ENCODE measurements around the gene TRAF2. TPM values are rescaled to one million over a fixed set of nuclear protein-coding genes. Genes with fewer than 3 reads are reported as not detected.
A peak's percentile ranks its signal among the peaks of the same experiment; 100 is the strongest.
"Not testable (repeated sequence)": the region's sequence is repeated elsewhere in the genome, so short reads cannot be mapped to it uniquely, and the experiment has no call there.

Gene TRAF2
- total RNA-seq, 1 experiment from 2014 or later, result 20.9 TPM

DNA sequence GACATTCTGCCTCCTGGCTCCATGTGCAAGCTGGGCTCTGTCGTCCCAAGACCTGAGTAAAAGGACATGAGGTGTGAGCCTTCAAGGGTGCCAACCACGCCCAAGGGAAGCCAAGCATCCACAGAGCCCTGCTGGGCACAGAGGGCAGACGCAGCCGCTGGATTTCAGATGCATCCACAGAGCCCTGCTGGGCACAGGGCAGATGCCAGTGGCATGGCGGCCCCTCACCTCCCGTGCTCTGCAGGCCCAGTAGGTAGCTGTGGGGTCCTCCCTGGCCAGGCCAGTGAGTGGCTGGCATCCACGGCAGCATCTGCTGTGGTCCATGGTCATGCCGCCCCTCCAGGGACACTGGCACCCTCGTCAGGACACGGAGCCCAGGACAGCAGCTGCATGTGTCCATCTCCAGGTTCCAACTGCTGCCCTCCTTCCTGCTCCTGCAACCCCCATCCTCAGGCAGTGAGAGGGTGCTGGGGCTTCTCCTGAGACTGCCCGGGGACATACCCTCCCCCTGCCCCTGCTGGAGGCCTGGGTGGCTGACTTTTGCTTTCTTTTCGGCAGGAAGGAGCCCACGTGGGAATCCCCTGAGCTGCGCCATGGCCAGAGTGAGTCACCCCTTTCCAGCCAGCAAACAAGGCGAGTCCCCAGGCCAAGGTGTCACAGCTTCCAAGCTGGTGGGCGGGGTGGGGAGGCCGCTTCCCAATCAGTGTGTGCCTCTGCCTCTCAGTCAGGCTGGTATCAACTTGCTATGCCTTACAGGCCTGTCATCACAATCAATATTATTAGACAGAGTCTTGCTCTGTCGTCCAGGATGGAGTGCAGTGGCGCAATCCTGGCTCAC lies 4.0 kb upstream of the TRAF2 start:
- peak; percentile 99 for DNase-seq (ENCODE audit: low spot score)

DNA sequence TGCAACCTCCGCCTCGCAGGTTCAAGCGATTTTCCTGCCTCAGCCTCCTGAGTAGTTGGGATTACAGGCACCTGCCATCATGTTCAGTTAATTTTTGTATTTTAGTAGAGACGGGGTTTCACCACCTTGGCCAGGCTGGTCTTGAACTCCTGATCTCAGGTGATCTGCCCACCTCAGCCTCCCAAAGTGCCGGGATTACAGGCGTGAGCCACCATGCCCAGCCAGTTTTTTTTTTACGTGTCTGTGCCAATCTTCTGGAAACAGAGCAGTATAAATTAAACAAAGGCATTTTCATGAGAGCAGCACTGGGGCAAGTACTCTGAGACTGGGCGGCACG lies 3.4 kb upstream of the TRAF2 start:
- not testable (repeated sequence) for DNase-seq (ENCODE audit: low spot score)

DNA sequence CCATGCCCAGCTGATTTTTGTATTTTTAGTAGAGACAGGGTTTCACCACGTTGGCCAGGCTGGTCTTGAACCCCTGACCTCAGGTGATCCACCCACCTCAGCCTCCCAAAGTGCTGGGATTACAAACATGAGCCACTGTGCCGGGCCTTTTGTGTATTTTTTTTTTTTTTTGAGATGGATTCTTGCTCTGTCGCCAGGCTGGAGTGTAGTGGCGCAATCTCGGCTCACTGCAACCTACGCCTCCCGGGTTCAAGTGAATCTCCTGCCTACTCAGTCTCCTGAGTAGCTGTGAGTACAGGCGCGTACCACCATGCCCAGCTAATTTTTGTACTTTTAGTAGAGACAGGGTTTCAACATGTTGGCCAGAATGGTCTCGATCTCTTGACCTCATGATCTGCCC lies 2.6 kb upstream of the TRAF2 start:
- DNase-seq (ENCODE audit: low spot score), result not testable (repeated sequence)

DNA sequence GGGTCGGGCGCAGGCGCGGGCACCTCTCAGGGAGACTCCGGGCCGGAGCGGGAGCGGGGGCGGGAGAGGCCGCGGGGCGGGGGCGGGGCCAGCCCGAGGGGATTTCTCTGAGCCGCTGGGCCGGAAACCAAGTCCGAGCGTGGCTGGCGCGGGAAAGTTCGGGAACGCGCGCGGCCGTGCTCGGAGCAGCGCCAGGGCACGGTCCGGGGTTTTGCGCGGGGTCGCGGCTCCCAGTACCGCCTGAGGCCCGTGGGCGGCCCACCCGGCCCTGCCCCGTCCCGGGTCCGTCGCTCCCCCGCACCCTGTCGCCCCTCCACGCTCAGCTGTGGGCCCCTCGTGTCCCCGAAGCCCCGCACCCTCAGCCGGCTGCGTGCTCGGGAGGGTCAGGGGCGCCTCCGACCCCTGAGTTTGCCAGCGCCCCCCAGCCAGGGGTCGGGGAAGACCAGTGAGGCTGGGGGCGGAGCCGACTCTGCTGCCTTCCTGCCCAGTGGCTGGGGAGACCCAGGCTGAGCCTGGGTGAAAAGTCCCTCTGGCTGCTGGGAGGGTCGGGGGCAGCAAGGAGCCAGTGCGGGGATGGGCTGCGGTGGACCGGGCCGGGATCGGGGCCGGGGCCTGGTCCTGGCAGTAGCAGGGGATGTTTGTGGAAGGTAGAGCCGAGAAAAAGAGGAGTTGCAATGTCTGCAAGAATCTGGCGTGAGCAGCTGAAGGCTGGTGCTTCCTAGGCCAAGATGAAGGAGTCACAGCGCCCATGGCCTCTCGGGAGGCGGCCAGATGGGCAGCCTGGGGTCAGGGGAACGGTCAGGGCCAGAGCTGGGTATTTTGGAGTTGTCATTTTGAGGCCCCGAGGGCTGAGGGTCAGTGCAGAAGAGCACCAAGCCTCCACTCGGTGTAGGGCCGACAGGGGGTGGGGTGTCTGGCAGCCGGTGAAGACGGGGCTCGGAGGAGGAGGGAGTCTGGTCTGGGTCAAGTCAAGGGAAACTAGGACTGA lies 588 bp downstream of the TRAF2 start:
- DNase-seq (ENCODE audit: low spot score), result peak; percentile 42

DNA sequence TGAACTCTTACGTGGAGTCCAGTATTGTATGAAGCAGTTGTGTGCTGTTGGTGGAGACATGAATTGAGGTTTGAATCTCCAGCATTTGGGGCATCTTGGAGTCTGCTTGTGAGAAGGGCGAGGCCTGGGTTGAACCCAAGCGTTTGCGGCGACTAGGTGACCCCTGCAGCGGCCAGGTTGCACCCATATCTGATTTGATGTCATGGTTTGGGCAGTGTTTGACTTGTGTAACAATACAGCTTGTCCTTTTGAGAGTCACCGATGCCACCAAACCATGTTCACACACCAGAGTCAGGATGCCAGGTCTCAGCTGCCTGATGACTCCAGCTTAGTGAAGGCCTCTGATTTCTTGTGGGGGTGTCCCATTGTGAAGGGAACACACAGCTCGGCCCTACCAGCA lies 2.1 kb downstream of the TRAF2 start:
- no peak for DNase-seq (ENCODE audit: low spot score)

DNA sequence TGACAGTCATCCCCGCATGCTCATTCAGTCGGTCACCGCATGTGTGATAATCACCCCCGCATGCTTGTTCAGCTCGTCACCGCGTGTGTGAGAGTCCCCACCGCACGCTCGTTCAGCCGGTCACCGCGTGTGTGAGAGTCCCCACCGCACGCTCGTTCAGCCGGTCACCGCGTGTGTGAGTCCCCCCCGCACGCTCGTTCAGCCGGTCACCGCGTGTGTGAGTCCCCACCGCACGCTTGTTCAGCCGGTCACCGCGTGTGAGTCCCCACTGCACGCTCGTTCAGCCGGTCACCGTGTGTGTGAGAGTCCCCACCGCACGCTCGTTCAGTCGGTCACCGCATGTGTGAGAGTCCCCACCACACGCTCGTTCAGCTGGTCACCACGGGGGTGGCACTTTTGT lies 3.5 kb downstream of the TRAF2 start:
- no peak for DNase-seq (ENCODE audit: low spot score)

DNA sequence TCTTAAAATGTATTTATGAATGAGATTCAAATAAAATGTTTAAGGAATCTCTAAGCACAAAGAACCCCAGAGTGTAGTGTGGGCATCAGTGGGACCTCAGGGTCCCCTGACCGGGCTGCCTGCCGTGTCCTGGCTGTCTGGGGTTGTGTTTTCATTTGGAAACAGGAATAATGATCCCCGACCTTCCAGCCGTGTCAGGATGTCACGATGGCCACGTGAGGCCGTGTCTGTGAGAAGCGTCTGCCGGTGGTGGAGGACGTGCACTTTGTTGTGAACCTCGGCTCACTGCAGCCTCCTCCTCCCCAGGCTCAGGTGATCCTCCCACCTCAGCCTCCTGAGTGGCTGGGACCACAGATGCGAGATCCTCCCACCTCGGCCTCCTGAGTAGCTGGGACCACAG lies 4.3 kb downstream of the TRAF2 start:
- DNase-seq (ENCODE audit: low spot score), result no peak

DNA sequence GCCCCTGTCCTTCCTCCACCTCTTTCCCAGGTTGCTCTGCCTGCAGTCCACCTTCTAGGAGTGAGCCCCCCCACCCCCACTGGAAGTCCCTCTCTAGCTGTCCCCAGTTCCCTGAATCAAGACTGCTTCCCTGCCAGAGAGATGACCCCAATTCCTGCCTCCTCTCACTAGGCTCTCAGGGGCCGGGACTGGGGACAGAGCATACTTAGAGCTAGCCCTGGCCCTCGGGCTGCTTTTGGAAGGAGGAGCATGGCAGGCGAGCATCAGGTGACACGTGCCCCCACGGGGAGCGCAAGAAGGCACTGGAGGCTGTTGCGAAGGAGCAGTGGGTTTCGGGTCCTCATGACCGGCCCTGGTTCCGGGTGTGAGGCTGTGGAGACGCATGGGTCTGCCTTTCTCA lies 9.7 kb downstream of the TRAF2 start:
- DNase-seq (ENCODE audit: low spot score), result no peak

DNA sequence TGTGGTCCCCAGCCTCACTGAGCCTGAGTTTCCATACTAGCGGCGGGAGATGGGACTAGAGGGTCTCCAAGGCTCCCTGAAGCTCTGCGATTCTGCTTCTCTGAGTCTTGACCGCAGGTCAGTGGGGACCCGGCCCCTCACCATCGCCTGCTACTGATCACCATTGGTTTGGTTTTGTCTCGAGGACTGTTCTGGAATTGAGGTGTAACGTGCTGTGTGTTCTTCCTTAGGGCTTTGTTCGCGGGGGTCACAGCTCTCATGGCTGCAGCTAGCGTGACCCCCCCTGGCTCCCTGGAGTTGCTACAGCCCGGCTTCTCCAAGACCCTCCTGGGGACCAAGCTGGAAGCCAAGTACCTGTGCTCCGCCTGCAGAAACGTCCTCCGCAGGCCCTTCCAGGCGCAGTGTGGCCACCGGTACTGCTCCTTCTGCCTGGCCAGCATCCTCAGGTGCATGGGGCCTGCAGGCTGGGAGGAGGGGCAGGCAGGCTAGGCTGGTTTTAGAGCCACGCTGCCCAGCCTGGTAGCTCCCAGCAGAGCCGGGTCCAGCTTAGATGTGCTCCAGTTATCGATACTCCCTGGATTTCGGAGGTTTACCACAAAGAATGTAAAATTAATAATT lies 12.3 kb downstream of the TRAF2 start:
- no peak for DNase-seq (ENCODE audit: low spot score)

DNA sequence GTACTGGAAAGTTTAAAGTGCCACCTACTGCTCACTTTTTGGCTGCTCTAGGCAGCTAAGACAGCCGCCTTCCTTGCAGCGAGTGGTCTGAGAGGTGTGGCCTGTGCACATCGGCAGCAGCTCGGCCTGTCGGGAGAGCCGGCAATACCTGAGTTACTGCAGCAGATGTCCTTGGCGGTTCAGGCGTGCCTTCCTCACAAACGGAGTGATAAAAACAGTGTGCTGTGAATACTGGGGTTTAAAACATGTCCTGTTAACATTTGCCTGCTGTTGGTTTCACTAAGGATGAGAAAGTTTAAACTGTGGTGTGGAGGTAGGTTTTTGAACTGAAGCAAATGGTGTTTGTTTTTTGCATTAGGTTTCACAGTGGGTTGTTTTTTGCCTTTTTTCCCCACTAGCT lies 12.9 kb downstream of the TRAF2 start:
- no peak for DNase-seq (ENCODE audit: low spot score)

DNA sequence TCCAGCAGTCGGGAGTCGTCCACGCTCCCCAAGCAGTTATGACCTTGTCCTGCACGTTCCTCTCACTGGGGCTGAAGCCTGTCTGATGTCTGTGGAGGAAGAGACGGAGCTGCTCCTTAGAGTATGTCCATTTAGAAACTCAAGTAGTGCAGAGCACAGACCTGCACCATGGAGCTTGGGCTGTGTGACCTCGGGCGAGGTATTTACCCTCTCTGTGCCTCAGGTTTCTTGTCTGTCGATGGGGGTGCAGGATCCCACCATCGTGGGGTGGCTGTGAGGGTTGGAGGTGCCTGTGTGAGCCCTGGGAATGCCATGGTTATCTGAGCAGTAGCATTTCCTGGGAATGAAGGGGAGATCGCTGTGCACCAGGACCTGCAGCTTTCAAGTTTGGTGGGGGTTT lies 14.2 kb downstream of the TRAF2 start:
- no peak for DNase-seq (ENCODE audit: low spot score)

DNA sequence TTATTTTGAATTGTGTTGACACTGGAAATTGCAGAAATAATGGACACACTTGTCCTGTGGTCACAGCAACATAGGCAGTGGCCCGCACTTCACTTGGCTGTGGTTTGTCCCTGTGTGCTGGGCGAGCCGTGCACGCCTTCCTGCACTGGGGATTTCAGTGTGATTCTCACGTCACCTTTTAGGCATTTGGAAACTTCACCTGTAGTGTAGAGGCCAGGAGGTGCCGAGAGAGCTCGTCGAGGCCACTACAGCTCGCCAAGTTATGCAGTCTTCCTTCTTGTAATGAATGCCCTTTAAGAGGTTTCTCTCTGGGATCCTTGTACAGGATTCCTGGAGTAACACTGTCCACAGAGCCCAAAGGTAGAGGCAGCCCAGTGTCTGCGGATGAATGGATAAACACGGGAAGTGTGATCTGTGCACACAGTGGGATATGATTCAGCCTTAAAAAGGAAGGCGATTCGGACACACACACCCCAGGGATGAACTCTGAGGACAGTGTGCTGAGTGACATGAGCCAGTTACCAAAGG lies 14.7 kb downstream of the TRAF2 start:
- DNase-seq (ENCODE audit: low spot score), result no peak

DNA sequence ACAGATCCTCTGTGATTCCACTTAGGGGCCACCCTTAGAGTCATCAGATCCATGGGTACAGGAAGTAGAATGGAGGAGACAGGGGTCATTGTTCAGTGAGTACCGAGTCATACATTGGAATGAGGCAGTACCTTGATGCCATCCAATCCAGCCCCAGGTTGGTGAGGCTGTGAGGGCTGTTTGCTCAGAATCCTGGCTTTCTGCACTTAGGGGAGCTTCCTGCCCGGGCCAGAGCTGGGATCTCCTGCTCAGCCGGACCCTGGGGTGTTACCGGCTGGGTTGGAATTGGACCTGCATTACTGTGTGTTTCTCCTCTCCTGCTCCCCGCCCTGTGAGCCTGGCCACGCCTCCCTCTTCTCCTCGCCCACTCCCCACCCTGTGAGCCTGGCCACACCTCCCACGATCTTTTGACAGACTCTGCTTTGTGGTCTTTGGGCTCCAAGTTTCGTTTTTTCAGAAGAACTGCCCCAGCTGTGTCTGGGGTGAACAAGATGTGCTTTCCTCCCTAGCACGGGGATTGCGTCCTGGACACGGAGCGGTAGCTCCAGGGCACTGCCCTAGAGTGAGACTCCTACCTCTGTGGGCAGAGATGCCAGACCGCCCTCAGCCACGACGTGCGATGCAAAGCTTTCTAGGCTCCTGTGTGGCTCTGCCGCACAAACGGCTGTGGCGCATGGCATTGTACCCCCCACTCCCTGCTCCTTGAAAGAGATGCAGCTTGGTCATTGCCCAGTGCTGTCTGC lies 15.4 kb downstream of the TRAF2 start:
- peak; percentile 99 for DNase-seq (ENCODE audit: low spot score)

DNA sequence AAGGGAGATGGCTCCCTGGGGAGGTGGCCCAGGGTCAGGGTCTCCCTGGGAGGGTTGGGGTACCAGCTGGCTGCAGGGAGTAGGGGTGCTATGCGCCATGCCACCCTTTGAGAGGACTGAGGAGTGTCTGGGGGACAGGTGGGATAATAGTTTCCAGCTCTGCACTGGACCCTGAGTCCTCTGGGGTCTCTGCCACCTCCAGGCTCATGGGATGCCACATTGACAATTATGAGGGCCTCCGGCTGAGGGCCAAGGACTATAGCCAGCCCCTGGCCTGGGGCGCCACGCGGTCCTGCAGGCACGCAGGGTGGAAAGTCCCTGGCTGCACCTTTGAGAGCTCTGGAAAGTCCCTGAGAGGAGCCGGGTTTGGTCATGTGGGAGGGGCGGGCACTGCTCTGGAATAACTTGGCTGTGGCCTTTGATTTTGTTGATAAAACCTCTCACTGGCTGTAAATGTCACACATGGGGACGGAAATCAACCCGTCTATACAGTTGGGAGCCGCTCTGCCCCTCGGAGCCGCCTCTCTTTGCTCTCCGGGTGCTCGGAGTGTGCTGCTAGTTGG lies 16.0 kb downstream of the TRAF2 start:
- peak; percentile 99 for DNase-seq (ENCODE audit: low spot score)

DNA sequence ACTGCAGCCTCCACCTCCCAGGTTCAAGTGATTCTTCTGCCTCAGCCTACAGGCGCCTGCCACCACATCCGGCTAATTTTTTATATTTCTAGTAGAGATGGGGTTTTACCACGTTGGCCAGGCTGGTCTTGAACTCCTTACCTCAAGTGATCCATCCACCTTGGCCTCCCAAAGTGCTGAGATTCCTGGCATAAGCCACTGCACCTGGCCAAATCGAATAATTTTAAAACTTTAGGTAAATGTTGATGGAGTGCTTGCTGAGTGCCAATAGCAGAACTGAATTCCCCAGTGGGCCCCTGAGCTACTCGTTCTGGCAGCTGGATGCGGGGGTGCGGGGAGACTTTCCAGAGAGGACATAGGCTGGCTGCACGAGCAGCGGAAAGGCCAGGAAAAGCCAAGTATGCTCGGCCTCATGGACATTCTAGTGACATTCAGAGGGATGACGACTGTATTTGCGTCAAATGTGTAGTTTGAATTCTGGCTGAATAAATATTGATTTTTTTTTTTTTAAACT lies 16.8 kb downstream of the TRAF2 start:
- no peak for DNase-seq (ENCODE audit: low spot score)

DNA sequence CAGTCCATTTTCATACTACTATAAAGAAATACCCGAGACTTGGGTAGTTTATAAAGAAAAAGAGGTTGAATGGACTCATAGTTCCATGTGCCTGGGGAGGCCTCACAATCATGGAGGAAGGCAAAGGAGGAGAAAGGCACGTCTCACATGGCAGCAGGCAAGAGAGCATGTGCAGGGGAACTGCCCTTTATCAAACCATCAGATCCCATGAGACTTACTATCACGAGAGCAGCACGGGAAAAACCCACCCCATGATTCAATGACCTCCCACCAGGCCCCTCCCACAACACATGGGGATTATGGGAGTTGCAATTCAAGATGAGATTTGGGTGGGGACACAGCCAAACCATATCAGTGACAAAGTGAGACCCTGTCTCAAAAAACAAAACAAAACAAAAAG lies 19.9 kb downstream of the TRAF2 start:
- no peak for DNase-seq (ENCODE audit: low spot score)

DNA sequence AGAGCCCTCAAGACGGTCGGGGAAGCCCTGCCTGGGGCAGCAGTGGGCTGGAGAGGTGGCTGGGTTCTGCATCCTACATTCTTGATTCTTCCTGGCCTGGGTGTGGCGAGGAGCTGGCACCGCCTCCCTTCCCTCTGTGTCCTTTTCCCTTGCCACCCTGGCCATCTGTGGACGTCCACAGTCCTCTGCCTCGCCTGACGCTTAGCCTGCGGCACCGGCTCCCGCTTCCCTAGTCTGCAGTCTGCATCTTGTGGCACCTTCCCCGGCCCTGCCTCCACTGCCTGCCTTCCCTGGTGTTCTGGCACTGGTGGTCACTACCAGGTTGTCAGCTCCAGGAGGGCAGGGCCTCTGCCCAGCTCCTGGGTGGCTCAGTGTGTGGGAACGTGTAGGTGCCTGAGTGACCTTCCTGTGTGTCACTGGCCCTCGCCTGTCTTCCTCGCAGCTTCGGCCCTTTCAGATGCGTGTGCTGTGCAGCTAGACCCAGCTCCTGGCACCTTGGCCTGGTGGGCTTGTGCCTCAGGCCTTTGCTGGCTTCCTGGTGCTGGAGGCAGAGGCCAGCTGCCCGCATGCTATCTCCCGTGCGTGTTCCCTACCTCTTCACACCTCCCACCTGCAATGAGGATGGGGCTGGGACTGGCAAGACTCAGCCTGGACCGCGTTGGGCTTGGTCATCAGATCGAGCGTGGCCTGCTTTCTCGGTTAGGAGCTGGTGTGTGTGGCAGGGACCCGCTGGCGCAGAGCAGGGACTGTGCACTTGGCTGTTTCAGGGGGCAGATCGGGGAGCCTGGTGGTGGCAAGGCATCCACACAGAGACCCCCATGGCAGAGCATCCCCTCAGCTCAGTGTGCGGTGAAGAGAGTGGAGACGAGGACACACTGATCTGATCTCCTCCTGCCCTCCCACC lies 20.9 kb downstream of the TRAF2 start:
- no peak for DNase-seq (ENCODE audit: low spot score)

DNA sequence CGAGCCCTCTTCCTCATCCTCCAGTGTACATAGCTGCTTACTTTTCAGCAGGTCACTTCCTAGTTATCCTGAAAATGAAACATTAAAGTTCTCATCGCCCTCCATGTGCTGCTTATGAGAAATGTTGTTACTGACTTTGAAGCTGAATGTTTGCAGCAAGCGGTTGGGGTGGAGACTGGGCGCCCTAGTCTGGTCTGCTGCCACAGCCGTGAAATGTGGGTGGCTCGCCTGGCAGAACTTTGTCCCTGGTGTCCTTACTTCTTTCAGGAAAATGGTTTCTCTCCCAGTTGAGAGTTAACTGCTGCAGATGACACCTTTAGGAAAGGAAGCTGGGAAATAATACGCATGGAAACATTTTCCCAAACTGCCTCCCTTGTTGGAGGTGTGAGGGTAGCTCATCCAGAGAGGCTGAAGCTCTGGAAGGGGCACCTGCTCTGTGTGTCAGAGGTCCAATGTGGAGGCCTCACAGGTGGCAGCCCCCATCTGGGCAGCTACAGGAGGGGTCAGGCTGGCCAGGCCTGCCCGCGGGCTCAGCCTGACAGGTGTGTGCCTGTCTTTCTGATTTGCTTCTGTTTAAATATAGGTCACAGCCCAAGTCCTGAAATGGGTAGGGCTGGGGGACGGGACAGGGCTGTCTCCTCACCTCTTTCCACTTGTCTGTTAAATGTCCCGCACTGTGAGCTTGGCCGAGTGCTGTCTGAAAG lies 24.0 kb downstream of the TRAF2 start:
- no peak for DNase-seq (ENCODE audit: low spot score)

DNA sequence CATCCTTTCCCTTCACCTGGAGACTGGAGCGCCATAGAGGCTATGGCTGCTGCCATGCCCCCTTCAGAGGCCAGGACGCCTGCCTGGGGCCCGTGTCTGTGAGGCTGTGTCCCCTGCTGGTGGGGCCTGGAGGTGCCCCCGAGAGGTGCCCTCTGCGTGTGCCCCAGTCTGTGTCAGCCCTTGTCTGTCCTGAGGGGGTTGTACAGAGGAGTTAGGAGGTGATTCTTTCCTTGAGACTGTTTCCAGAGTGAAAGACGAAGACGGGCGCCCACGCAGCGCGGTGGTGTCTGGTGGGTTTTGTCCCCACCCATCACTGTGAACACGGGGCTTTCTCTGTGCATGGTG lies 24.6 kb downstream of the TRAF2 start:
- no peak for DNase-seq (ENCODE audit: low spot score)

All from A172 (cell line).